ENCODE data around the gene TGM4. TPM values are rescaled to one million over a fixed set of nuclear protein-coding genes. Genes with fewer than 3 reads are reported as not detected.

The TGM4 gene
- total RNA-seq, 1 donor from 2014 or later = not detected

GRCh38 chr3:44896440-44896839 lies 22.0 kb downstream of the TGM4 start:
- DNase-seq = no peak
- Histone ChIP-seq H3K36me3 (no peaks in the 10 kb centered on the region), H3K4me1 (no peaks in the 10 kb centered on the region), H3K27ac (replicated peaks) (no peak overlapping the region), H3K27me3 (ENCODE audit: low read depth) (peaks cover 50% of the 10 kb centered on the region), H3K4me3 (no peak overlapping the region), H3K9me3 (replicated peaks) (no peaks in the 10 kb centered on the region)
- intact Hi-C loops (cut with micrococcal nuclease) = no loop called here
- TF ChIP-seq CTCF (IDR thresholded peaks at IDR 0.05; ENCODE audit: borderline replicate concordance) = no peak

GRCh38 chr3:44899683-44900367 lies 25.4 kb downstream of the TGM4 start:
- Histone ChIP-seq H3K36me3 (no peaks in the 10 kb centered on the region), H3K27me3 (ENCODE audit: low read depth) (peaks cover 51% of the 10 kb centered on the region), H3K9me3 (replicated peaks) (no peaks in the 10 kb centered on the region), H3K4me1 (no peaks in the 10 kb centered on the region), H3K27ac (replicated peaks) (no peak overlapping the region), H3K4me3 (no peak overlapping the region)
- TF ChIP-seq CTCF (IDR thresholded peaks at IDR 0.05; ENCODE audit: borderline replicate concordance) = no peak
- intact Hi-C loops (cut with micrococcal nuclease) = no loop called here
- no peak for DNase-seq

GRCh38 chr3:44902628-44903027 lies 28.2 kb downstream of the TGM4 start:
- Histone ChIP-seq H3K27me3 (ENCODE audit: low read depth) (peaks cover 48% of the 10 kb centered on the region), H3K36me3 (no peaks in the 10 kb centered on the region), H3K9me3 (replicated peaks) (no peaks in the 10 kb centered on the region), H3K4me3 (no peak overlapping the region), H3K4me1 (no peaks in the 10 kb centered on the region), H3K27ac (replicated peaks) (no peak overlapping the region)
- DNase-seq = no peak
- TF ChIP-seq CTCF (IDR thresholded peaks at IDR 0.05; ENCODE audit: borderline replicate concordance) = no peak
- intact Hi-C loops (cut with micrococcal nuclease) = no loop called here

- H3K4me1 ChIP-seq = no peaks in the 10 kb centered on the region
- DNase-seq = no peak
- intact Hi-C loops (cut with micrococcal nuclease) = no loop called here
- peaks cover 50% of the 10 kb centered on the region for H3K27me3 ChIP-seq (ENCODE audit: low read depth)
- H3K36me3 ChIP-seq = no peaks in the 10 kb centered on the region
- H3K27ac ChIP-seq (replicated peaks) = no peak overlapping the region
- no peak for TF ChIP-seq CTCF (IDR thresholded peaks at IDR 0.05; ENCODE audit: borderline replicate concordance)
- H3K9me3 ChIP-seq (replicated peaks) = no peaks in the 10 kb centered on the region
- H3K4me3 ChIP-seq = no peak overlapping the region
Measured at GRCh38 chr3:44903314-44903713, 28.9 kb downstream of the TGM4 start.

- Histone ChIP-seq H3K27ac (replicated peaks) (no peak overlapping the region), H3K9me3 (replicated peaks) (no peaks in the 10 kb centered on the region), H3K27me3 (ENCODE audit: low read depth) (peaks cover 48% of the 10 kb centered on the region), H3K36me3 (no peaks in the 10 kb centered on the region), H3K4me3 (no peak overlapping the region), H3K4me1 (no peaks in the 10 kb centered on the region)
- no peak for TF ChIP-seq CTCF (IDR thresholded peaks at IDR 0.05; ENCODE audit: borderline replicate concordance)
- intact Hi-C loops (cut with micrococcal nuclease) = no loop called here
- DNase-seq = no peak
Measured at GRCh38 chr3:44903751-44904150, 29.3 kb downstream of the TGM4 start.

Measured in left ventricle myocardium inferior (tissue), 1 donor.